ENCODE results near the gene ALOX15B. TPM values are rescaled to one million over a fixed set of nuclear protein-coding genes. Genes with fewer than 3 reads are reported as not detected.

ALOX15B gene
- total and polyA plus RNA-seq, 2 donors from 2014 or later, result 0.15 to 8.0 TPM

DNA sequence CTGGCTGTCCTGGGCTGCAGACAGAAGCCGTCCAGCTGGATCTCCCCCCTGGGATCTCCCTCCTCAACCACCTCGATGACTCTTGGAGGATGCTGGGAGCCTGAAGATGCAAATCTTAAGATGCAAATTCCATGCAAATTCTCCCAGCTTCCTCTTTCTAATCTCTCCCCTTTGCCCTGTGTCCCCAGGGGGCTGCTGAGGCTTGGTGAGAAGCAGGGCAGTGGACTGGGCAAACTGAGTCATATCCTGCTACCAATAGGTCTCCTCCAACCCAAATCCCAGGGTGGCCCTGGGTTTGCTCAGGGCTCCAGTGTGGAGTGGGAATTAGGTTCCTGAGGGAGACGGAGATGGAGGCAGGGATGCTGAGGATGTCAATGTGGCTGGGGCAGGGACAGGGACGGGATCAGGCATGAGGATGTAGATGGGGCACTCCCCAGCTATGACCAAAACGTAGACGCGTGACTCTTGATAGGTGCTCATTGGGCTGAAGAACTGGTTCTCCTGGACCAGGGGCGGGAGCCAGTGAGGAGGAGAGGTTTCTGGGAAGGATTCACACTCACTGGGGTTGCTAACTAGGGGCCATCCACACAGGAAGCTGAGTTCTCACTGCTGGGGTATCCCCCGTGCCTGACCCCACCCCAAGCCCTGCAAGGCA, 52.3 kb downstream of the ALOX15B start:
- no peak for DNase-seq
- Histone ChIP-seq H3K27ac (ENCODE audit: low read depth in 2 of 2, low read length in 2 of 2) (no peak overlapping the region), H3K27me3 (ENCODE audit: control insufficient read depth, insufficient read depth, low read length) (no peaks in the 10 kb centered on the region), H3K9ac (ENCODE audit: low read length in 3 of 3) (no peak overlapping the region), H3K4me3 (ENCODE audit: low read length in 3 of 3) (no peak overlapping the region), H3K4me1 (ENCODE audit: control insufficient read depth in 2 of 3, insufficient read depth in 2 of 3, low read depth in 1 of 3, low read length in 3 of 3) (no peaks in the 10 kb centered on the region), H3K9me3 (ENCODE audit: control insufficient read depth in 2 of 3, insufficient read depth in 1 of 3, low read length in 3 of 3) (no peaks in the 10 kb centered on the region), H3K36me3 (ENCODE audit: control insufficient read depth in 2 of 3, insufficient read depth in 3 of 3, low read length in 3 of 3) (no peaks in the 10 kb centered on the region)
- intact Hi-C loops (cut with DNase I), result no loop called here
- no peak for FAIRE-seq
- TF ChIP-seq, protein P1, sequence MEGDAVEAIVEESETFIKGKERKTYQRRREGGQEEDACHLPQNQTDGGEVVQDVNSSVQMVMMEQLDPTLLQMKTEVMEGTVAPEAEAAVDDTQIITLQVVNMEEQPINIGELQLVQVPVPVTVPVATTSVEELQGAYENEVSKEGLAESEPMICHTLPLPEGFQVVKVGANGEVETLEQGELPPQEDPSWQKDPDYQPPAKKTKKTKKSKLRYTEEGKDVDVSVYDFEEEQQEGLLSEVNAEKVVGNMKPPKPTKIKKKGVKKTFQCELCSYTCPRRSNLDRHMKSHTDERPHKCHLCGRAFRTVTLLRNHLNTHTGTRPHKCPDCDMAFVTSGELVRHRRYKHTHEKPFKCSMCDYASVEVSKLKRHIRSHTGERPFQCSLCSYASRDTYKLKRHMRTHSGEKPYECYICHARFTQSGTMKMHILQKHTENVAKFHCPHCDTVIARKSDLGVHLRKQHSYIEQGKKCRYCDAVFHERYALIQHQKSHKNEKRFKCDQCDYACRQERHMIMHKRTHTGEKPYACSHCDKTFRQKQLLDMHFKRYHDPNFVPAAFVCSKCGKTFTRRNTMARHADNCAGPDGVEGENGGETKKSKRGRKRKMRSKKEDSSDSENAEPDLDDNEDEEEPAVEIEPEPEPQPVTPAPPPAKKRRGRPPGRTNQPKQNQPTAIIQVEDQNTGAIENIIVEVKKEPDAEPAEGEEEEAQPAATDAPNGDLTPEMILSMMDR (IDR thresholded peaks at IDR 0.05; ENCODE audit: borderline replicate concordance, extremely low read depth, insufficient read depth), result no peak

DNA sequence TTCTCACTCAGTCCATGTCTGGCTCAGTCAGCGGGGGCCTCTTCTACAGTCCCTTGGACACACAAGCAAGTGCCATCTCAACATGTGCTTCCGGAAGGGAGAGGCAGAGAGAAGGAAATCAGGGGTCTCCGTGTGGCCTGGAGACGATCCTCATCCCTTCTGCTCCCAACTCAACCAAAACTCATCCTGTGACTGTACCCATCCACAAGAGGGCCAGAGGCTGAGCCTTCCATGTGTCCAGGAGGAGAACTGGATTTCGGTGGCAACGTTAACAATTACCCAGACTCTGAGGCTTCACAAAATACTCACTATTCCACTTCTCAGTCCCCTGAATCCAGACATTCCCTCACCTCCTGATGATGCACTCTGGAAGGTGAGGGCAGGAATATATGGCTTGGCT, 56.5 kb downstream of the ALOX15B start:
- Histone ChIP-seq H3K4me1 (ENCODE audit: control insufficient read depth in 2 of 3, insufficient read depth in 2 of 3, low read depth in 1 of 3, low read length in 3 of 3) (no peaks in the 10 kb centered on the region), H3K36me3 (ENCODE audit: control insufficient read depth in 2 of 3, insufficient read depth in 3 of 3, low read length in 3 of 3) (no peaks in the 10 kb centered on the region), H3K27me3 (ENCODE audit: control insufficient read depth, insufficient read depth, low read length) (no peaks in the 10 kb centered on the region), H3K9me3 (ENCODE audit: control insufficient read depth in 2 of 3, insufficient read depth in 1 of 3, low read length in 3 of 3) (no peaks in the 10 kb centered on the region), H3K9ac (ENCODE audit: low read length in 3 of 3) (no peak overlapping the region), H3K27ac (ENCODE audit: low read depth in 2 of 2, low read length in 2 of 2) (no peak overlapping the region), H3K4me3 (ENCODE audit: low read length in 3 of 3) (no peak overlapping the region)
- TF ChIP-seq, protein P1 (IDR thresholded peaks at IDR 0.05; ENCODE audit: borderline replicate concordance, extremely low read depth, insufficient read depth), result no peak
- intact Hi-C loops (cut with DNase I), result no loop called here
- no peak for DNase-seq
- FAIRE-seq, result no peak

DNA sequence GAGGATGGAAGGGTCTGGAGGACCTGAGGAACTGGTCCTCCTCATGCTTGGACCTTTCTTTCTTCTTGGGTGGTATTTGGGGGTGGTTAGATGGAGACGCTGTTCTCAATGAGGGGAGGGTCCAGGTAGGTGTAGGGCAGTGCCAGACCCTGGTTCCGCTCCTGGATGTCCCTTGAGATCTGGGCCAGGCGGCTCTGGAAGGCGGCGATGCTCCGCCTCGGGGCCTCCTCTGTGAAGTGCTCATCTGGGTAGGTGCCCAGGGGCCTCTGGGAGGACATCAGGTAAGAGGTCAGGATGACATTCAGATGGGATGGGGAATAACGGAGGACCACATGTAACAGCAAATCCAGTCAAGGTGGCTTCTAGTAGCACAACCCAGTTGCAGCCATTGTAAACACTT, 57.7 kb downstream of the ALOX15B start:
- no peaks in the 10 kb centered on the region for H3K27me3 ChIP-seq (ENCODE audit: control insufficient read depth, insufficient read depth, low read length)
- TF ChIP-seq, protein P1 (IDR thresholded peaks at IDR 0.05; ENCODE audit: borderline replicate concordance, extremely low read depth, insufficient read depth), result no peak
- no peaks in the 10 kb centered on the region for H3K9me3 ChIP-seq (ENCODE audit: control insufficient read depth in 2 of 3, insufficient read depth in 1 of 3, low read length in 3 of 3)
- FAIRE-seq (no peak), DNase-seq (no peak)
- no peaks in the 10 kb centered on the region for H3K4me1 ChIP-seq (ENCODE audit: control insufficient read depth in 2 of 3, insufficient read depth in 2 of 3, low read depth in 1 of 3, low read length in 3 of 3)
- no peak overlapping the region for H3K27ac ChIP-seq (ENCODE audit: low read depth in 2 of 2, low read length in 2 of 2)
- intact Hi-C loops (cut with DNase I), result no loop called here
- no peak overlapping the region for H3K9ac ChIP-seq (ENCODE audit: low read length in 3 of 3)
- H3K4me3 ChIP-seq (ENCODE audit: low read length in 3 of 3), result no peak overlapping the region
- no peaks in the 10 kb centered on the region for H3K36me3 ChIP-seq (ENCODE audit: control insufficient read depth in 2 of 3, insufficient read depth in 3 of 3, low read length in 3 of 3)

Small RNAs within 50 kb of the gene (microRNA-seq; reads per million reads assigned to microRNA genes)
- not detected for gene MIR4314

Other genes starting within 250 kb of the ALOX15B start
- 32.3 TPM for gene KDM6B, start 204.8 kb upstream of the ALOX15B start, total RNA-seq
- 3.9 TPM for gene KDM6B, start 204.8 kb upstream of the ALOX15B start, polyA plus RNA-seq (ENCODE audit: insufficient read depth, low read depth, low replicate concordance)
- 17.6 TPM for gene TMEM88, start 184.0 kb upstream of the ALOX15B start, total RNA-seq
- gene TMEM88, start 184.0 kb upstream of the ALOX15B start, polyA plus RNA-seq (ENCODE audit: insufficient read depth, low read depth, low replicate concordance), result 59.8 TPM
- 69.6 TPM for gene NAA38, start 181.5 kb upstream of the ALOX15B start, total RNA-seq
- gene NAA38, start 181.5 kb upstream of the ALOX15B start, polyA plus RNA-seq (ENCODE audit: insufficient read depth, low read depth, low replicate concordance), result 246 TPM
- gene CYB5D1, start 181.1 kb upstream of the ALOX15B start, total RNA-seq, result 20.4 TPM
- gene CYB5D1, start 181.1 kb upstream of the ALOX15B start, polyA plus RNA-seq (ENCODE audit: insufficient read depth, low read depth, low replicate concordance), result 14.3 TPM
- 94.6 TPM for gene CHD3, start 150.3 kb upstream of the ALOX15B start, total RNA-seq
- gene CHD3, start 150.3 kb upstream of the ALOX15B start, polyA plus RNA-seq (ENCODE audit: insufficient read depth, low read depth, low replicate concordance), result 41.5 TPM
- 2.5 TPM for gene RNF227, start 122.8 kb upstream of the ALOX15B start, total RNA-seq
- gene RNF227, start 122.8 kb upstream of the ALOX15B start, polyA plus RNA-seq (ENCODE audit: insufficient read depth, low read depth, low replicate concordance), result 2.5 TPM
- 3.9 TPM for gene KCNAB3, start 109.2 kb upstream of the ALOX15B start, total RNA-seq
- 0.71 TPM for gene KCNAB3, start 109.2 kb upstream of the ALOX15B start, polyA plus RNA-seq (ENCODE audit: insufficient read depth, low read depth, low replicate concordance)
- gene TRAPPC1, start 107.1 kb upstream of the ALOX15B start, total RNA-seq, result 149 TPM
- gene TRAPPC1, start 107.1 kb upstream of the ALOX15B start, polyA plus RNA-seq (ENCODE audit: insufficient read depth, low read depth, low replicate concordance), result 291 TPM
- gene CNTROB, start 106.9 kb upstream of the ALOX15B start, total RNA-seq, result 27.5 TPM
- gene CNTROB, start 106.9 kb upstream of the ALOX15B start, polyA plus RNA-seq (ENCODE audit: insufficient read depth, low read depth, low replicate concordance), result 11.6 TPM
- 0.19 TPM for gene GUCY2D, start 36.4 kb upstream of the ALOX15B start, total RNA-seq
- gene GUCY2D, start 36.4 kb upstream of the ALOX15B start, polyA plus RNA-seq (ENCODE audit: insufficient read depth, low read depth, low replicate concordance), result 0.24 TPM
- gene ALOX12B, start 48.7 kb downstream of the ALOX15B start, total RNA-seq, result not detected
- not detected for gene ALOX12B, start 48.7 kb downstream of the ALOX15B start, polyA plus RNA-seq (ENCODE audit: insufficient read depth, low read depth, low replicate concordance)
- not detected for gene ALOXE3, start 79.5 kb downstream of the ALOX15B start, total RNA-seq
- not detected for gene ALOXE3, start 79.5 kb downstream of the ALOX15B start, polyA plus RNA-seq (ENCODE audit: insufficient read depth, low read depth, low replicate concordance)
- gene HES7, start 85.0 kb downstream of the ALOX15B start, total RNA-seq, result 0.25 TPM
- gene HES7, start 85.0 kb downstream of the ALOX15B start, polyA plus RNA-seq (ENCODE audit: insufficient read depth, low read depth, low replicate concordance), result not detected
- gene PER1, start 113.3 kb downstream of the ALOX15B start, total RNA-seq, result 161 TPM
- gene PER1, start 113.3 kb downstream of the ALOX15B start, polyA plus RNA-seq (ENCODE audit: insufficient read depth, low read depth, low replicate concordance), result 25.2 TPM
- 107 TPM for gene VAMP2, start 123.9 kb downstream of the ALOX15B start, total RNA-seq
- gene VAMP2, start 123.9 kb downstream of the ALOX15B start, polyA plus RNA-seq (ENCODE audit: insufficient read depth, low read depth, low replicate concordance), result 124 TPM
- 23.4 TPM for gene TMEM107, start 137.3 kb downstream of the ALOX15B start, total RNA-seq
- gene TMEM107, start 137.3 kb downstream of the ALOX15B start, polyA plus RNA-seq (ENCODE audit: insufficient read depth, low read depth, low replicate concordance), result 24.6 TPM
- 8.6 TPM for gene BORCS6, start 151.1 kb downstream of the ALOX15B start, total RNA-seq
- 15.4 TPM for gene BORCS6, start 151.1 kb downstream of the ALOX15B start, polyA plus RNA-seq (ENCODE audit: insufficient read depth, low read depth, low replicate concordance)
- 2.8 TPM for gene AURKB, start 171.5 kb downstream of the ALOX15B start, total RNA-seq
- gene AURKB, start 171.5 kb downstream of the ALOX15B start, polyA plus RNA-seq (ENCODE audit: insufficient read depth, low read depth, low replicate concordance), result 0.43 TPM
- gene CTC1, start 209.0 kb downstream of the ALOX15B start, total RNA-seq, result 57.2 TPM
- 12.2 TPM for gene CTC1, start 209.0 kb downstream of the ALOX15B start, polyA plus RNA-seq (ENCODE audit: insufficient read depth, low read depth, low replicate concordance)
- gene PFAS, start 210.2 kb downstream of the ALOX15B start, total RNA-seq, result 49.5 TPM
- gene PFAS, start 210.2 kb downstream of the ALOX15B start, polyA plus RNA-seq (ENCODE audit: insufficient read depth, low read depth, low replicate concordance), result 7.6 TPM
- 20.1 TPM for gene RANGRF, start 249.6 kb downstream of the ALOX15B start, total RNA-seq
- gene RANGRF, start 249.6 kb downstream of the ALOX15B start, polyA plus RNA-seq (ENCODE audit: insufficient read depth, low read depth, low replicate concordance), result 91.8 TPM